Activated CD8-positive, alpha-beta memory T cell treated with anti-CD3 and anti-CD28 coated beads for 48 hours (primary cell): ENCODE data around the gene C3orf52.

Source experiments
- DNase-seq, 3 experiments: peaks; one replicate each; pipeline ENCODE4 v3.0.0-alpha.2; 2020; ENCODE audit warnings: low read depth in 2 of 3, low spot score in 2 of 3

C3orf52 gene

DNA sequence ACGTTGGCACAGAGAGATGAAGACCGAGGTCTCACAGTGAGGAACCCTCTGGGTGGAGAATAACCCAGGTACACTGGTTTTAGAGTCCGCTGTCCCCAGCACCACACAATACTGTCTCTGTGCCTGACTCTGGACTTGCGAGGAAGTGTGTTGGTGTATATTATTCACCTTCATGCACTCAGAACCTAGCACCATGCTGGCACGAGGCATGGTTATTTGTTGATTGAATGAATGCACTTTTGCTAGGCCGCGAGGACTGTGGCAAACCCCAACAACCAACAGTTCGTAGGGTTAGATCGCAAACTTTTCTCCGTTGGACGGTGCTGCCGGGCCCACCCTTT is 484 bp upstream of the C3orf52 start:
- DNase-seq: no peak

- DNase-seq: no peak
Observed at GRCh38 chr3:112086875-112087524, 811 bp downstream of the C3orf52 start.

DNA sequence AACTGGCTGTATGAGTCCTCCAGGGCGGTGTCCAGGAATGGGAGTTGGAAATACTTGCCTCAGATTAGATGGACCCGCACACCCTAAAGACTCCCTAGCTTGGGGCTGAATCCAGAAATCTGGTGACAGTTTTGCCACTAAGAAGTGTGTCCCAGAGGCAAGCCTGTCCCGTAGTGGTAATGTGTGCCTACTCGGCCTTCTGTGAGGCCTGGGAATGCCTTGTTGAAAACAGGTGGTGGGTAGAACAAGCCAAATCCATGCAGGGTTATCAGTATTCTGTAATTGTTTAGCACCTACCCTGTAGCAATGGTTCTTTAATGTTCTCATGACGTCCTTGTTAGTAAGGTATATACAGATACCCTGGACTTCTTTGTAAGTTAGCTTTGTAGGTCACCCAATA is 1.6 kb downstream of the C3orf52 start:
- no peak for DNase-seq

DNA sequence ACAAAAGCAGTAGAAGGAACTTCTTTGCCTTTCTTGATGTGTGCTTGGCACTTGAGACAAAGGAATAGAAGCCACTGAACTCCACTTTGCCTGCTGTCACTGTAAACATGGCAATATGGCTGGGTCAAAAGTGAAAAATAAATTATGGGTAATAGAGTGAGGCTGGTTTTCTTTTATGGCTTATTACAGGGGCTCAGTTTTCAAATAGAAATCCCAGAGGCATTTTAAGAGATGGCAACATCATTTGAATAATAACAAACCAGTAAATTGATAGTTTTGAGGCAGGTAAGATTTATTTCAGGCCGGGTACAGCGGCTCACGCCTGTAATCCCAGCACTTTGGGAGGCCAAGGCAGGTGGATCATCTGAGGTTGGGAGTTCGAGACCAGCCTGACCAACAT is 2.8 kb downstream of the C3orf52 start:
- DNase-seq: no peak

DNA sequence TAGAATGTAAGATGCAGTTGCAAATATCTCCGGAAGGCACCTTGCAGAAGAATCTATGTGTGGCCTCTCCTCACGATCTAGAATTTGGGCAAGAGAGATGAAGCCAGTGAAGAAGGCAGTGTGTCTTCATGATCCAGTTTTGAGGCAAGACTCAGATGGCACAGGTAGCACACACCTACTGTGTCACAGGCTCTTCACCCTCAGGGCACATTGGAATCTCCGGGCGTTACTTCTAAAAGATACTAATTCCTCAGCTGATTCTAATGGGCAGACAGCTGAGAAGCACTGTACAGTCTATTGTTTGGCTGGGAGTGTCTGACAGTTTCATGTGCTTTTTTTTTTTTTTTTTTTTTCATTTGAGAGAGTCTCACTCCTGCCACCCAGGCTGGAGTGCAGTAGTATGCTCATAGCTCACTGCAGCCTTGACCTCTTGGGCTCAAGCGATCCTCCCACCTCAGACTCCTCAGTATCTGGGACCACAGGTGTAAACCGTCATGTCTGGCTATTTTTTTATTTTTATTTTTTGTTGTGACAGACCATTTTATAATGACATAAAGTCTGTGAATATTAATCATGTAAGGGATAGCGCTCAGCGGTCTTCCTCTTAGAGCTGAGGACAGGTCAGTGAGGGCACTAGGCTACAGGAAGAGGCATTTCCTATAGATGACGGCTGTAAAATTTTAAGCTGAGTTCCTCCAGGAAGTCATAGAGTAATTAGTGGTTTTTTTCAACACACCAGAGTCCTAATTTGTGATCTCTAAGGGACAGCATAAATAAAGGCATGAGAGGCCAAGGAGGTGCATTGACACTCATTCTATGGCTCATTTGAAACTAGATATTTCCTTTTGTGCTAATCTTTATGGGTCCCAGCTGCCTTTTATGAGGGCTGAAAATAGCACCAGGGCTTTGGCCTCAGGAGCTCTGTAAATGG is 4.0 kb downstream of the C3orf52 start:
- DNase-seq: no peak

GRCh38 chr3:112090887-112091586 is 4.8 kb downstream of the C3orf52 start:
- no peak for DNase-seq

DNA sequence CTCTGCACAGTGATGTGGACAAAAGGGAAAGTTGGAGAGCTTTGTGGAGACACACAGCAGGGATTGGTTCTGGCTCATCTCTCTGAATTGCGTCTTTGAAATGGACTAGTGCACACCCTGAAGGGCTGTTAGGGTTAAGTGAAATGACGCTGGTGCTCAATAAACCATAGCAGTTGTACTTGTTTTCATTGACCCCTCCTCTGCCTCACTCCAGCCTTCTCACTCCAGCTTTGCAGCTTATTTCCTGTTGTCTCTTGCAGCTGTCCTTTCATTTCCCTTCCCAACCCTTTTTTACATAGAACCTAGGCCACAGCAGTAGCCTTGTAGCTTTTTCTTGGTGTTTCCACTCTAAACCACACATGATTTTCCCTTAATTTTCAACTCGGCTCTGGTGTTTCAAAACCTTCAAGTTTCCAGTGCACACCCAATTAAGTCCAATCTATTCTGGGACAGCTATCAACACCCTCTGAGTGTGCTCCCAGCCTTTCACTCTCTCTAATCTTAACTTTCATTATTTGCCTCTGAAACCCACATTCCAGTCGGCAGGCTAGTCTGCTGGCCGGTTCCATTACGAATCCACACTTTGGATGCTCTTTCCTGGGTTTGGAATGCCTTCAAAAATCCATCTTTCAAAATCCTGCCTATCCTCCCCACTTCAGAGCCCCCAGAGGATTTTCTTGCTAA is 6.4 kb downstream of the C3orf52 start:
- DNase-seq: no peak

DNA sequence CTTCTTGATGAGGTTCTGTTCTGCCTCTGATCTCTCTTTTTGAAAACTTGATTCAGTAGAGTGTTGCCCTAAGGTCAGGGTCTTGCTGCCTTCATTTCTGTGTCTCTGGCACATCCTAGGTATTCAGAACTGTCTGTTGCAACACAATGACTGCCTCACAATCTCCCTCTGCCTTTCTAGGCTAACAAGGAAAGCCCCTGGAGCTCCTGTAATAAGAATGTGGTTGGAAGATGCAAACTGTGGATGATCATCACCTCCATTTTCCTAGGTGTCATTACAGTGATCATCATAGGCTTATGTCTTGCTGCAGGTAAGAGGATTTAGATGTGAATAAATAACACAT is 7.0 kb downstream of the C3orf52 start:
- no peak for DNase-seq

- no peak for DNase-seq
Observed at GRCh38 chr3:112095731-112096130, 9.5 kb downstream of the C3orf52 start.

GRCh38 chr3:112096176-112096575 is 10.0 kb downstream of the C3orf52 start:
- DNase-seq: no peak

DNA sequence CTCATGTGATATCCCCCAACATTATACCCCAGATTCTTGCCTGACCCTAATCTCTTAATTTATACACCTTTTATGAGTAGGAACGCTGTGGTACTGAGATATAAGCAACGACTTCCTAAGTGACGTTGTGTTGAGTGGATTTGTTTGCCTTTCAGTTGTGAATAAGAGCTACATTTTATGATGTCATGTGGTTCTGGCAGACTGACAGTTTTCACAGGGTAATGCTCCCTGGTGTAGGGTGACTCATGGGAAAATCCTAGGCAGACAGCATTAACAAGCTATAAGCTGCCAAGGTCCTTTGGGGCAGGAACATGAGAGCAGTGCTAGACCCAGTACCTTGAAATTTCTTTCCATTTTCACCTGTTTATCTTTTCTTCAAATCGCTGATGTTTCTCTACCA is 11.2 kb downstream of the C3orf52 start:
- no peak for DNase-seq

GRCh38 chr3:112101916-112102315 is 15.7 kb downstream of the C3orf52 start:
- DNase-seq: no peak

DNA sequence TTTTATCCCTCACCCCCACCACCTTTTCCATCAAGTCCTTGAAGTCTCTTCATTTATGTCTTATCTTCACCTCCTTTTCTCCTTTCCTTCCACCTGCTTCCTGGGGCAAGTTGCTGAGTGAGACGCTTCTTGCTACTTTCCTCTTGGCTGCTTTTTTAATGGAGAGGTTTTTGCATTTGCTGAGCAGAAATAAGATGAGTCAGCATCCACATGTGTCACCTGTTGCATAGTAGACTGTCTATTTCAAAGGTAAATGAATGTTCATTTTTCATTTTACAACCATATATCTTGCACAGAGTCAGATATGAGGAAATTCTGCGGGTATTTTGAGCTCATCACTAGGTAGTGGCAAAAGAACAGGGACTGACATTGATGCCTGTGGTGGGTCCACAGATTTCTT is 18.6 kb downstream of the C3orf52 start:
- no peak for DNase-seq

GRCh38 chr3:112109322-112109721 is 23.1 kb downstream of the C3orf52 start:
- no peak for DNase-seq

- peak in 1 of 3 experiments; percentile 20 for DNase-seq
Observed at GRCh38 chr3:112111785-112112402, 25.7 kb downstream of the C3orf52 start.

DNA sequence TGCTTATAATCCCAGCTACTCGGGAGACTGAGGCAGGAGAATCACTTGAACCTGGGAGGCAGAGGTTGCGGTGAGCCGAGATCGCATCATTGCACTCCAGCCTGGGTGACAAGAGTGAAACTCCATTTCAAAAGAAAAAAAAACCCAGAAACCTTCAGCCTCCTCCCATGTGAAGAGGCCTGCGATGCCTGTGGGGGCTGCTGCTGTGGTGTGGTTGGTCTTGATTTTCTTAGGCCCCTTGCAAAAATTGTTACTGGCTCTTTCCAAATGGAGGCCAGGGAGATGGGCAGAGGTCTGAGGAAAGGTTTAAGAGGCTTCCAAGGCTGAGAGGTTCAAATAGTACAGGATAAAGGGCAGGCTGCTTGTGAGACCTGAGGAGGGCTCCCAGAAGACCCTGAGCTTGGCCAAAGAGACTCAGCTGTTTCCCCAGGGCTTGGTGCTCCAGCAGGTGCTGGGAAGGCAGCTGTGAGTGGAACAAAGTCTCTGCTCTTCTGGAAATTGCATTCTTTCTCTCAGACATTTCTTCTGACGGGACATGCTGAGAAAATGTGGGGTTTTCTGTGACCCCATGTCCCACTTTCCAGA is 28.5 kb downstream of the C3orf52 start:
- no peak for DNase-seq

DNA sequence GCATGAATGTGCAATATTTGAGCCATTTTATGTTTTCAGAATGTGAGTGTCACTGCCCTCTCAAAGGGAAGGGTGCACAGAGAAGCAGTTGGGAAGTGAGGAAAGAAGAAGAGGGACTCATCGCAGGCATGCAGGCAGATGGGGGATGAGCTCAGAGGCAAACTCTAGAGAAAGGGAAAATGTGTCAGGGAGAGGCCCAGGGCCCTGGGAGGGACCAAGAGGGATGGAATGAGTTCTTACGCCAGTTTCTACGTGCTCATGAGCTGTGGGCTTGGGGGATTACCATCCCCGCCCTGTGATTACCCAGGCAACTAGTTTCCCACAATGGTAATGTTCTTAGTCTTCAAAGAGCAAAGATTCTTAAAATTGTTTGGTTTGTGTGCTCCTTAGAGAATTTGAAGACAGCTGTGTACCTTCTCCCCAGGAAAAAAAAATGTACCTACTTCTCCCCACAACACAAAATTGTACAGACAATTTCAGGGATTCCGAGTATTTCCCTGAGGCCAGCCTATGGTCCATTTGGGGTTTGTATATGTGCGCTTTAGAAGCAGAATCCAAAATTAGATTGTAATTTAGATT is 29.1 kb downstream of the C3orf52 start:
- DNase-seq: no peak

DNA sequence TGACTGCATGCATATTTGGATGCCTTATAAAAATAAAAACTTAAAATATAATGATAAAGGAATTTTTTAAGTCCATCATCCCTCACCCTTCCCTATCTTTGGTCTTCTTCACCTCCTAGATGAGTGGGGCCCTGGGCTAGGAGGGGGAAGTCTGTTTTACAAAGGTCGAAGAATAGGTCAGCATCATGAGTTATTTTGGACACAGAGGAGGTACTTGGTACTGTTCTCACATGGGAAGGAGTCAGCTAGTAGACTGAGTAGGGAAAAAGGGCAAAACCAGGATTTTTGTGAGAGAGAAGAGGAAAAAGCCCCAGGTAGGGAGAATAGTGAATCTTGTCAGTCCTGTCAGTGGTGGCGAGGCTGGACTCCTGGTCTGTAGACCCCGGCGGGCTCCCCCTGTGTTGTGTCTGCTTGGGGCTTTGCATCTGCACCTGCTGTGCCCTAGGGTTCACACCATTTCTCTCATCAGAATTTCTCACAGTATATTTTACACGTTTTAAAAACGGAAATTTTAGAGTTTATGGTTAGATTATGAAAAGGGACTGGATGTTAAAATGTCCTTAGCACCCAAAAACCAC is 29.7 kb downstream of the C3orf52 start:
- DNase-seq: no peak

DNA sequence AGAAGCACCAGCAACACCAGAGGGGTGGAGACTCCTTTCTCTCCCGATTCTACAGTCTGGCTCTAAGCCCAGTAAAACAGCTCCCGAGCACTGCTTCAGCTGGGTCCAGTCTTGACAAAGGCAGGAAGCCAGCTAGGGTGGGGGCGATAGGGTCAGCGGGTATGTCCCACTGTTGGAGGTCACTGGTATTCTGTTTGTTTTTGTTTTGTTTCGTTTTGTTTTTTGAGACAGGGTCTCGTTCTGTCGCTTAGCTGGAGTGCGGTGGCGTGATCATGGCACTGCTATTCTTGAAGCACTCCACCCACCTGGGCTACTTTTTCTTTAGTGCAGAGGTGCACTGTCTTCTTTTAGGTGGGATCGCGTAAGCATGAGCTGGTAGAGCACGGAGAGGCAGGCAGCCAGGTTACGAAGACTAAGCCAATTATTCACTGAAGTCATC is 30.6 kb downstream of the C3orf52 start:
- no peak for DNase-seq

GRCh38 chr3:112117415-112117814 is 31.2 kb downstream of the C3orf52 start:
- no peak for DNase-seq
